Activated CD8-positive, alpha-beta T cell treated with anti-CD3 and anti-CD28 coated beads for 36 hours (primary cell): ENCODE measurements around the gene SLC51B. TPM values are rescaled to one million over a fixed set of nuclear protein-coding genes. Genes with fewer than 3 reads are reported as not detected.

Experiments used
- ATAC-seq: fragments of 200-7000 bp; cut with Tn5 transposase; one replicate; pipeline ENCODE4 v1.10.0; 2021; ENCODE audit warnings: mild to moderate bottlenecking, moderate library complexity
- CTCF ChIA-PET: fragments of 350-600 bp; sonication (Branson Sonifier 250); formaldehyde crosslinking; loops from one replicate; lab custom pipeline; 2021; ENCODE audit warnings: antibody characterized with exemption; lab: Charles Lee
- POLR2A ChIA-PET: fragments of 350-600 bp; sonication (Branson Sonifier 250); formaldehyde crosslinking; loops from one replicate; lab custom pipeline; 2021; ENCODE audit warnings: antibody characterized with exemption; lab: Charles Lee
- DNase-seq: peaks from one replicate; pipeline ENCODE4 v3.0.0-alpha.2; 2020
- H3K27ac Mint-ChIP-seq: one replicate; pipeline ENCODE4 v1.8.0; 2021; ENCODE audit warnings: mild to moderate bottlenecking, mixed read lengths
- H3K27me3 Mint-ChIP-seq: one replicate; pipeline ENCODE4 v1.8.0; 2021; ENCODE audit warnings: mixed read lengths
- H3K36me3 Mint-ChIP-seq: one replicate; pipeline ENCODE4 v1.8.0; 2021; ENCODE audit warnings: low read depth, mixed read lengths
- H3K4me1 Mint-ChIP-seq: one replicate; pipeline ENCODE4 v1.8.0; 2021; ENCODE audit warnings: low read depth, mixed read lengths
- H3K4me3 Mint-ChIP-seq: one replicate; pipeline ENCODE4 v1.8.0; 2021; ENCODE audit warnings: mild to moderate bottlenecking, moderate library complexity, mixed read lengths
- H3K9me3 Mint-ChIP-seq: one replicate; pipeline ENCODE4 v1.8.0; 2021; ENCODE audit warnings: mixed read lengths
- intact Hi-C: fragments of 100-400 bp; cut with micrococcal nuclease; formaldehyde crosslinking; loops from one replicate; pipeline ENCODE4 v1.10.0; 2022
- total RNA-seq, 2 experiments: library from RNA; stranded (reverse); gene quantifications; one replicate each; pipeline ENCODE4 v1.2.3, GENCODE V29; 2021
- TF ChIP-seq, protein P1 (sequence below): fragments of 200-600 bp; IDR thresholded peaks from one replicate; pipeline ENCODE4 v1.8.0; 2022; ENCODE audit warnings: antibody characterized with exemption, mild to moderate bottlenecking

Gene SLC51B
- total RNA-seq, 2 experiments from 2014 or later: not detected

DNA sequence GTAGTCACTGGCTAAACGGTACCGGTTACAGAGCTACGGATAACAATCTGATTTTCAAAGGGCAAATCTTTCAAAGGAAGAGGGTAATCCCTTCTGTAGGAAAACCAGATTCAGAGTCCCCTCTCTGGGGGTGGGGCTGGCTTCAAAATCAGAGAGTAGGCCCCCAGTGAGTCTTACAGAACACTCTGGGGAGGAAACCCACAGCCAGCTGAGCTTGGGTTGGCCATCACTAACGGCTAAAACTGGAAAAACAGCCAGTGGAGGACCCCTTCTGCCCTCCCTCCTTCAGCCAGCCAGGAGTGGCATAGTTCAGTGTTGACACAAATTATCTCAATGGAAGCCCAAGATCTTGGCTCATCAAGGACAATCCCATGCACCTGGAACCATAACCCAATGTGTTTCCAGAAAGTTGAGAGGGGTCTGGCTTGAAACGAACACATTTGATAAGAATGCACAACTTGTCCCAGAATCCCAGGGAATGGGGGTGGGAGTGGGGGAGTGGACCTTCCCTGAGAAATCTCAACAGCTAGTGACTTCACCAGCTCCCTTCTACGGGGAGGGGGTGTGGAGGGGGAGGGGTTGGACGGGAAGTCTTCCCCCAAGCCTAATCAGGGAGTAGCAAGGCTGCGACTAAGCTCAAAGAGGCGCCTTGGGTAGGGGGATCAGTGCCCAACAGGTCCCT lies 21.6 kb downstream of the SLC51B start:
- H3K27ac Mint-ChIP-seq: no peak overlapping the region
- peaks cover 6% of the 10 kb centered on the region for H3K4me1 Mint-ChIP-seq
- ATAC-seq (no peak), DNase-seq (no peak)
- H3K27me3 Mint-ChIP-seq: peaks cover 26% of the 10 kb centered on the region
- no peaks in the 10 kb centered on the region for H3K36me3 Mint-ChIP-seq
- H3K4me3 Mint-ChIP-seq: no peak overlapping the region
- intact Hi-C loops: no loop called here
- ChIA-PET POLR2A (no interaction called here), CTCF (interaction anchor here (0.9 to 2.5 kb wide), 5 partner anchors 11 to 256 kb away, joined by 3 to 10 read pairs (median 4); no protein-coding TSS in a partner anchor)
- no peaks in the 10 kb centered on the region for H3K9me3 Mint-ChIP-seq
- TF ChIP-seq, protein P1, sequence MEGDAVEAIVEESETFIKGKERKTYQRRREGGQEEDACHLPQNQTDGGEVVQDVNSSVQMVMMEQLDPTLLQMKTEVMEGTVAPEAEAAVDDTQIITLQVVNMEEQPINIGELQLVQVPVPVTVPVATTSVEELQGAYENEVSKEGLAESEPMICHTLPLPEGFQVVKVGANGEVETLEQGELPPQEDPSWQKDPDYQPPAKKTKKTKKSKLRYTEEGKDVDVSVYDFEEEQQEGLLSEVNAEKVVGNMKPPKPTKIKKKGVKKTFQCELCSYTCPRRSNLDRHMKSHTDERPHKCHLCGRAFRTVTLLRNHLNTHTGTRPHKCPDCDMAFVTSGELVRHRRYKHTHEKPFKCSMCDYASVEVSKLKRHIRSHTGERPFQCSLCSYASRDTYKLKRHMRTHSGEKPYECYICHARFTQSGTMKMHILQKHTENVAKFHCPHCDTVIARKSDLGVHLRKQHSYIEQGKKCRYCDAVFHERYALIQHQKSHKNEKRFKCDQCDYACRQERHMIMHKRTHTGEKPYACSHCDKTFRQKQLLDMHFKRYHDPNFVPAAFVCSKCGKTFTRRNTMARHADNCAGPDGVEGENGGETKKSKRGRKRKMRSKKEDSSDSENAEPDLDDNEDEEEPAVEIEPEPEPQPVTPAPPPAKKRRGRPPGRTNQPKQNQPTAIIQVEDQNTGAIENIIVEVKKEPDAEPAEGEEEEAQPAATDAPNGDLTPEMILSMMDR: no peak

DNA sequence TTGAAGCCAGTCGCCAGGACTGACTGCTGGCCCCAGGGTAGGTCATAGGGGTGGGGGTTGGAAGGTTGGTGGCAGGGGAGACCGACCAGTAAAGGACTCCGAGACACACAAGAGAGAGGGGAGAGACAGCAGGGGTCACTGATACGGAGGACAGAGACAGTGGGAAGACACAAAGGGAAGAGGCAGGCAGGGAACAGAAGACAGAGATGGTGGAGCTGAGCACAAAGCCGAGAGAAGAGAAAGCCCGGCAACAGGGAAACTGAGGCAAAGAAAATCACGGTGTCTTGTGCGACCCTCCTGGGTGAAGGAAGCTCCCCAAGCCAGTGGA lies 22.1 kb downstream of the SLC51B start:
- H3K27ac Mint-ChIP-seq: no peak overlapping the region
- DNase-seq: no peak
- peaks cover 6% of the 10 kb centered on the region for H3K4me1 Mint-ChIP-seq
- ChIA-PET POLR2A (no interaction called here), CTCF (interaction anchor here (0.8 to 2.5 kb wide), 6 partner anchors 10 to 257 kb away, joined by 3 to 10 read pairs (median 4); no protein-coding TSS in a partner anchor)
- intact Hi-C loops: no loop called here
- H3K27me3 Mint-ChIP-seq: peaks cover 26% of the 10 kb centered on the region
- TF ChIP-seq, protein P1: no peak
- no peak for ATAC-seq
- H3K4me3 Mint-ChIP-seq: no peak overlapping the region
- no peaks in the 10 kb centered on the region for H3K9me3 Mint-ChIP-seq
- no peaks in the 10 kb centered on the region for H3K36me3 Mint-ChIP-seq

DNA sequence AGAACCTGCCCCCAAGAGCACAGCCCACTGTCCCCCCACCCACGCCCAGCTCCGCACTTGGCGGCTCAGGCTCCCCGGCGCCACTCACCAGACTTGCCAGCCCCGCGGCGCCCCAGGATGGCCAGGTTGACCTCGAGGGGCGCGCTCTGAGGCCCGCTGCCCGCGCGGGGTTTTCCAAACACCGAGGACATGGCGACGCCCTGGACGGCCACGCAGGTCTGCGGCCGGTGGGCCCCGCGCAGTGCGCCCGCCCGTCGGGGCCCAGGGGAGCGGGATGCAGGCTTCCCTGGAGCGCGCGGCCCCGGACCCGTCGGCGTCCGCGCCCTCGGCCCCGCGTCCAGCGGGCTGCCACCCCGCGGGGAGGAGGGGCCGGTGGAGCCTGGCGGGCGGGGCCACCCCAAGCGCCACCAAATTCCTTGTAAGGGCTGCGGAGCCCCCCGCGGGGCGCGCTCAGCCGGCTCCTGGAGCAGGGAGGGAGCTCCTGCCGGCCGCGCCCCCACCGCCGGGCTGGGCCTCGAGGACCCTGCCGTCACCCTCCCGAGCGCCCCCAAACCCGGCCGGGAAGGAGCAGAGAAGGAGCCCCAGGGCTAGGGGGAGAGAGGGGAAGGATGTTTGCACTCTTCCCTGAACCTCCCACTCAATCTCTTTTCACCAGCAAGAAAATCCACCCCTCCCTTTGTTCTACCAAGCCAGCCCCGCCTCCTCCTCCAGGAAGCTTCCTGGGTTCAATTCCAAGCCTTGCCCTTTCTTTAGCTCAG lies 22.6 kb downstream of the SLC51B start, which contains the start of gene RASL12:
TSS of gene RASL12 (minus strand) at position 347 of the 758 bp plus-strand sequence. CDS start at position 191, 156 bp downstream.
- no peak for ATAC-seq
- intact Hi-C loops: no loop called here
- TF ChIP-seq, protein P1: no peak

DNA sequence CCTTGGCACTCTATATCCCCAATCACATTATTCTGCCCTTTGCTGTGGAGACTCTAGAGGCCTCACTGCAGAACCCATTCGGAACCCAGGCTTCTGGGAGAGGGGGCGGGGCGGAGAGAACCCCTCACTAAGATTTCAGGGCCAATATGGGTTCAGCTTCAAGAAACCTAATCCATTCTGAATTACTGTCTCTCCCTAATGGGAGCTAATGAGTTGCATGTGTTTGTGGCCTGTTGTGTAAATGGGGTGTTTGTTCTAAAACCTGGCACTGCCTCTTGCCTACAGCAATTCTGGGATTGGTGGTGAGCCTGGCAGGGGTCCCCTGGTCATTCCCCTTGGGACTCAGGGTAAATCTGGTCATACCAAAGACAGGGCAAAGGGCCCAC lies 23.2 kb downstream of the SLC51B start:
- no peak overlapping the region for H3K4me3 Mint-ChIP-seq
- intact Hi-C loops: no loop called here
- no peak overlapping the region for H3K27ac Mint-ChIP-seq
- CTCF ChIA-PET: interaction anchor here (0.7 to 2.7 kb wide), 7 partner anchors 9 to 85 kb away, joined by 3 to 10 read pairs (median 3); no protein-coding TSS in a partner anchor
- ATAC-seq: no peak
- no peaks in the 10 kb centered on the region for H3K36me3 Mint-ChIP-seq
- H3K9me3 Mint-ChIP-seq: no peaks in the 10 kb centered on the region
- DNase-seq: no peak
- TF ChIP-seq, protein P1: no peak
- peaks cover 6% of the 10 kb centered on the region for H3K4me1 Mint-ChIP-seq
- POLR2A ChIA-PET: interaction anchor here (1.2 kb wide), 1 partner anchor 10 kb away, joined by 3 read pairs; no protein-coding TSS in a partner anchor
- peaks cover 26% of the 10 kb centered on the region for H3K27me3 Mint-ChIP-seq

More for the DNA sequence above, 22.6 kb downstream of the SLC51B start, which contains the start of gene RASL12:
- Mint-ChIP-seq H3K4me1 (peaks cover 6% of the 10 kb centered on the region), H3K27ac (no peak within 1 kb of the TSS), H3K36me3 (no peaks in the 10 kb centered on the region), H3K27me3 (peaks cover 26% of the 10 kb centered on the region), H3K9me3 (no peaks in the 10 kb centered on the region), H3K4me3 (no peak within 1 kb of the TSS)
- DNase-seq: no peak
- ChIA-PET CTCF (interaction anchor here (0.7 to 2.7 kb wide), 7 partner anchors 10 to 86 kb away, joined by 3 to 10 read pairs (median 3); no protein-coding TSS in a partner anchor), POLR2A (interaction anchor here (1.2 kb wide), 1 partner anchor 11 kb away, joined by 3 read pairs; no protein-coding TSS in a partner anchor)
